A549 (cell line): Measurements from ENCODE around the gene ANKMY2. TPM values are rescaled to one million over a fixed set of nuclear protein-coding genes. Genes with fewer than 3 reads are reported as not detected.
A peak's percentile ranks its signal among the peaks of the same experiment; 100 is the strongest.

Experiments
- ATAC-seq, 2 experiments: fragments of 200-7000 bp in 1 of 2; fragments of >200 bp in 1 of 2; cut with Nextera tagmentation in 1 of 2; cut with Tn5 transposase in 1 of 2; 3 replicates each; pipeline versions ENCODE4 v1.8.0 to v1.9.1; 2018 to 2020; ENCODE audit warnings: mild to moderate bottlenecking in 1 of 2, moderate library complexity in 1 of 2
- CTCF ChIA-PET: fragments of 300-600 bp; sonication (Branson Sonifier 250); formaldehyde crosslinking; extraction: SDS; loops from one replicate; lab custom pipeline; 2021; ENCODE audit warnings: antibody characterized with exemption, inconsistent platforms; lab: Yijun Ruan, JAX
- POLR2A ChIA-PET: fragments of 350-600 bp; formaldehyde crosslinking; extraction: SDS; loops from one replicate; lab custom pipeline; 2021; ENCODE audit warnings: antibody characterized with exemption, inconsistent platforms; lab: Yijun Ruan, JAX
- DNase-seq, 2 experiments: peaks; one replicate each; pipeline versions ENCODE4 v3.0.0 to v3.0.0-alpha.2; 2011 to 2016; ENCODE audit warnings: low read depth in 1 of 2, low spot score in 1 of 2
- FAIRE-seq: peaks from 2 replicates; lab custom pipeline; 2011; peaks lifted over from hg19 to GRCh38; lab: Jason Lieb, UNC
- H3K27ac ChIP-seq, 2 experiments: fragments of >200 bp; sonication (Bioruptor Twin); formaldehyde crosslinking; 3 replicates each; pipeline ENCODE4 v1.5.1; 2016 to 2017
- H3K4me1 ChIP-seq: fragments of >200 bp; sonication (Bioruptor Twin); formaldehyde crosslinking; 3 replicates; pipeline ENCODE4 v1.6.1; 2016
- H3K4me2 ChIP-seq: fragments of >200 bp; sonication (Bioruptor Twin); formaldehyde crosslinking; 3 replicates; pipeline ENCODE4 v1.6.1; 2016
- H3K4me3 ChIP-seq: fragments of >200 bp; sonication (Bioruptor Twin); formaldehyde crosslinking; 3 replicates; pipeline ENCODE4 v1.5.1; 2016
- H3K9me3 ChIP-seq: fragments of >200 bp; sonication (Bioruptor Twin); formaldehyde crosslinking; 3 replicates; pipeline ENCODE4 v1.6.1; 2016
- BCL3 ChIP-seq: fragments of >200 bp; sonication (Bioruptor Twin); formaldehyde crosslinking; IDR thresholded peaks from 3 replicates; pipeline ENCODE4 v1.6.1; 2016
- CBX2 ChIP-seq: fragments of 200-600 bp; sonication (generic); IDR thresholded peaks from 2 replicates; pipeline ENCODE4 v1.6.1; 2016; ENCODE audit warnings: low read depth, mild to moderate bottlenecking, borderline replicate concordance
- CBX8 ChIP-seq: fragments of 200-600 bp; sonication (generic); IDR thresholded peaks from 2 replicates; pipeline ENCODE4 v1.6.1; 2016
- CHD4 ChIP-seq: fragments of 200-600 bp; sonication (generic); IDR thresholded peaks from 2 replicates; pipeline ENCODE4 v1.6.1; 2016; ENCODE audit warnings: antibody characterized with exemption, mild to moderate bottlenecking, borderline replicate concordance
- EHMT2 ChIP-seq: fragments of 200-600 bp; sonication (generic); IDR thresholded peaks from 2 replicates; pipeline ENCODE4 v1.6.1; 2016; ENCODE audit warnings: antibody characterized with exemption, low read depth, mild to moderate bottlenecking, moderate library complexity
- FOSB ChIP-seq: fragments of 250-450 bp; sonication (Bioruptor Pico); IDR thresholded peaks from 2 replicates; pipeline ENCODE4 v1.5.0; 2020; ENCODE audit warnings: mild to moderate bottlenecking, moderate library complexity
- FOSL2 ChIP-seq, 2 experiments: fragments of 450-650 bp in 1 of 2; fragments of >200 bp in 1 of 2; sonication (Bioruptor Twin) in 1 of 2; formaldehyde crosslinking; IDR thresholded peaks; 2 replicates each; pipeline versions ENCODE4 v1.5.0 to v1.6.1; 2016 to 2020; ENCODE audit warnings: mild to moderate bottlenecking in 1 of 2, moderate library complexity in 1 of 2
- HEYL ChIP-seq: fragments of 250-450 bp; sonication (Bioruptor Pico); IDR thresholded peaks from 2 replicates; pipeline ENCODE4 v1.8.0; 2021; ENCODE audit warnings: mild to moderate bottlenecking, moderate library complexity
- HOXA7 ChIP-seq: fragments of 250-450 bp; sonication (Bioruptor Pico); IDR thresholded peaks from 2 replicates; pipeline ENCODE4 v1.5.0; 2020; ENCODE audit warnings: mild to moderate bottlenecking, moderate library complexity
- KDM1A ChIP-seq: fragments of 200-600 bp; sonication (generic); IDR thresholded peaks from 2 replicates; pipeline ENCODE4 v1.6.1; 2016; ENCODE audit warnings: low read depth, mild to moderate bottlenecking
- NR3C1 ChIP-seq: fragments of >200 bp; sonication (Bioruptor Twin); formaldehyde crosslinking; IDR thresholded peaks from 3 replicates; pipeline ENCODE4 v1.6.1; 2017
- PHF8 ChIP-seq: fragments of 200-600 bp; sonication (generic); IDR thresholded peaks from 2 replicates; pipeline ENCODE4 v1.6.1; 2016; ENCODE audit warnings: low read depth, mild to moderate bottlenecking, antibody characterized with exemption, moderate library complexity, borderline replicate concordance
- RAD21 ChIP-seq, 2 experiments: fragments of >200 bp in 1 of 2; sonication (Bioruptor Twin) in 1 of 2; formaldehyde crosslinking in 1 of 2; IDR thresholded peaks in 1 of 2; conservative IDR thresholded peaks in 1 of 2; 2 replicates in 1 of 2; 3 replicates in 1 of 2; pipeline ENCODE4 v1.6.1; 2012 to 2018; ENCODE audit warnings: inconsistent platforms in 1 of 2
- RFX5 ChIP-seq: fragments of 450-650 bp; IDR thresholded peaks from 2 replicates; pipeline ENCODE4 v1.7.1; 2014; ENCODE audit warnings: antibody characterized with exemption, mild to moderate bottlenecking, moderate library complexity
- RNF2 ChIP-seq: fragments of 200-600 bp; sonication (generic); IDR thresholded peaks from 2 replicates; pipeline ENCODE4 v1.6.1; 2016; ENCODE audit warnings: low read depth, mild to moderate bottlenecking, antibody characterized with exemption, moderate library complexity, borderline replicate concordance
- SMC3 ChIP-seq: fragments of >200 bp; sonication (Bioruptor Twin); formaldehyde crosslinking; IDR thresholded peaks from 3 replicates; pipeline ENCODE4 v1.6.1; 2018; ENCODE audit warnings: inconsistent platforms
- TFCP2L1 ChIP-seq: fragments of 250-450 bp; sonication (Bioruptor Pico); IDR thresholded peaks from 2 replicates; pipeline ENCODE4 v1.5.0; 2021; ENCODE audit warnings: mild to moderate bottlenecking
- ZC3H11A ChIP-seq: fragments of 450-650 bp; IDR thresholded peaks from 2 replicates; pipeline ENCODE4 v1.6.1; 2014; ENCODE audit warnings: antibody characterized with exemption, mild to moderate bottlenecking
- WGBS: methylation state at CpG from one replicate; pipeline ENCODE4 v1.1.6; 2017; ENCODE audit errors: missing lambda C conversion rate; 5-methylcytosine and 5-hydroxymethylcytosine counted together
- polyA plus RNA-seq, 4 experiments: library from polyadenylated mRNA; depleted of rRNA in 3 of 4; stranded (reverse); fragments of >200 nt; fragmentation: RNase III in 1 of 4; extraction: RNeasy Plus Mini Kit Qiagen cat#74134 plus additional on column Dnase treatment in 1 of 4; gene quantifications; 2 replicates in 3 of 4; 3 replicates in 1 of 4; pipeline ENCODE4 v1.2.3, GENCODE V29; 2011 to 2017
- TF ChIP-seq, protein P1 (sequence below): fragments of 250-450 bp; sonication (Bioruptor Pico); IDR thresholded peaks from 2 replicates; pipeline ENCODE4 v1.5.0; 2020; ENCODE audit warnings: low read depth, mild to moderate bottlenecking, moderate library complexity
- TF ChIP-seq, protein P2 (sequence below): fragments of >200 bp; sonication (Bioruptor Twin); formaldehyde crosslinking; IDR thresholded peaks from 3 replicates; pipeline ENCODE4 v1.5.1; 2016
- TF ChIP-seq, protein P3 (sequence below): fragments of 150-350 bp; IDR thresholded peaks from 2 replicates; pipeline ENCODE4 v1.6.1; 2014; ENCODE audit warnings: low read depth, mild to moderate bottlenecking, low read length
- TF ChIP-seq, protein P4 (sequence below): IDR thresholded peaks from 2 replicates; pipeline ENCODE4 v1.6.1; 2012; ENCODE audit warnings: low read depth, borderline replicate concordance

The ANKMY2 gene
- polyA plus RNA-seq, 2 of the 4 experiments (the other 2 are of a cell fraction): 15.3 to 26.1 TPM

DNA sequence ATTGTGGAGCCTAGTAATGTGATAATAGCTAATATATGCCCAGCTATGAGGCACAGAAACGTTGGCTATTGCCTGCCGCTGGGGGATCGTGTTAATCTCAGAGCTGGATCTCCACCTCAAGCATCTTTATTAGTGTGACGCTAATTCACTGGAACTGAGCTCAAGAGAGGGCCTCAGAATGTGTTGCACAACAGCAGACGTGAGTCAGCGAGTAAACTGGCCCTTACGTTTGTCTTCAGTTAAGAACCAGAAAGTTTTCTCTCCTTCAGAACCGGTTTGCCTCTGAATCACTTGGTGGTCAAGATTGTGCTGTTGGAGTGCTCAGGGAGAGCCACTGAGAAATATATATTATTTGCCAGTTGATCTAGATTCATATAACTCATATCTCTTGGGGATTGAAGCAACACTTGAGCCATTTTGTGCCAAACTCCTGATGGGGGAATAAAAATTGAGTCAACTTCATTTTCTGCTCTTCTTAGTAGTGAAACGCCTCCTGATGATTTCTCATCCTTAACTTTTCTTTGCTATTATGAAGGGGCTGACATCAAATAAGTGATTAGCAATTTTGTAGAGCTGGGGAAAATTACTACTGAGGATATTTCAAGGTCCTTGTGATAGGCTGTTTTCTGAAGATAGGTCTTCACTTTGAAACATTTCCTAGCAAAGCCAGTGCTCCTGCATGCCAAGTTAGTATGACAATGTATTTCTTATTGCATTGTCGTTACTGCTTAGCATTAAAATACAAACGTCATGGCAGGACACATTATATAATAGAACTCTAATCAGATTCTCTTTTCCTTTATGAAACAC is 22.7 kb upstream of the ANKMY2 start (continued):
- TF ChIP-seq CBX2 (no peak), RAD21 (conservative IDR thresholded peaks at IDR 0.05 in 1 of 2, IDR thresholded peaks at IDR 0.05 in 1 of 2) (peak; percentile 26; a peak in 3 of 5 replicates), HEYL (CRISPR knock-in tag) (peak; percentile 96), TFCP2L1 (CRISPR knock-in tag) (peak; percentile 89)
- TF ChIP-seq, protein P1, sequence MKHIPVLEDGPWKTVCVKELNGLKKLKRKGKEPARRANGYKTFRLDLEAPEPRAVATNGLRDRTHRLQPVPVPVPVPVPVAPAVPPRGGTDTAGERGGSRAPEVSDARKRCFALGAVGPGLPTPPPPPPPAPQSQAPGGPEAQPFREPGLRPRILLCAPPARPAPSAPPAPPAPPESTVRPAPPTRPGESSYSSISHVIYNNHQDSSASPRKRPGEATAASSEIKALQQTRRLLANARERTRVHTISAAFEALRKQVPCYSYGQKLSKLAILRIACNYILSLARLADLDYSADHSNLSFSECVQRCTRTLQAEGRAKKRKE (CRISPR knock-in tag): peak; percentile 94

- TF ChIP-seq CBX8: no peak
- TF ChIP-seq, protein P2, sequence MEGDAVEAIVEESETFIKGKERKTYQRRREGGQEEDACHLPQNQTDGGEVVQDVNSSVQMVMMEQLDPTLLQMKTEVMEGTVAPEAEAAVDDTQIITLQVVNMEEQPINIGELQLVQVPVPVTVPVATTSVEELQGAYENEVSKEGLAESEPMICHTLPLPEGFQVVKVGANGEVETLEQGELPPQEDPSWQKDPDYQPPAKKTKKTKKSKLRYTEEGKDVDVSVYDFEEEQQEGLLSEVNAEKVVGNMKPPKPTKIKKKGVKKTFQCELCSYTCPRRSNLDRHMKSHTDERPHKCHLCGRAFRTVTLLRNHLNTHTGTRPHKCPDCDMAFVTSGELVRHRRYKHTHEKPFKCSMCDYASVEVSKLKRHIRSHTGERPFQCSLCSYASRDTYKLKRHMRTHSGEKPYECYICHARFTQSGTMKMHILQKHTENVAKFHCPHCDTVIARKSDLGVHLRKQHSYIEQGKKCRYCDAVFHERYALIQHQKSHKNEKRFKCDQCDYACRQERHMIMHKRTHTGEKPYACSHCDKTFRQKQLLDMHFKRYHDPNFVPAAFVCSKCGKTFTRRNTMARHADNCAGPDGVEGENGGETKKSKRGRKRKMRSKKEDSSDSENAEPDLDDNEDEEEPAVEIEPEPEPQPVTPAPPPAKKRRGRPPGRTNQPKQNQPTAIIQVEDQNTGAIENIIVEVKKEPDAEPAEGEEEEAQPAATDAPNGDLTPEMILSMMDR: no peak
- TF ChIP-seq, protein P1 (CRISPR knock-in tag): no peak
- TF ChIP-seq TFCP2L1 (CRISPR knock-in tag): no peak
- TF ChIP-seq RNF2: no peak
- no peak for TF ChIP-seq CBX2
- TF ChIP-seq, protein P3, sequence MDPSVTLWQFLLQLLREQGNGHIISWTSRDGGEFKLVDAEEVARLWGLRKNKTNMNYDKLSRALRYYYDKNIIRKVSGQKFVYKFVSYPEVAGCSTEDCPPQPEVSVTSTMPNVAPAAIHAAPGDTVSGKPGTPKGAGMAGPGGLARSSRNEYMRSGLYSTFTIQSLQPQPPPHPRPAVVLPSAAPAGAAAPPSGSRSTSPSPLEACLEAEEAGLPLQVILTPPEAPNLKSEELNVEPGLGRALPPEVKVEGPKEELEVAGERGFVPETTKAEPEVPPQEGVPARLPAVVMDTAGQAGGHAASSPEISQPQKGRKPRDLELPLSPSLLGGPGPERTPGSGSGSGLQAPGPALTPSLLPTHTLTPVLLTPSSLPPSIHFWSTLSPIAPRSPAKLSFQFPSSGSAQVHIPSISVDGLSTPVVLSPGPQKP: no peak
- Histone ChIP-seq H3K4me1 (peaks cover 37% of the 10 kb centered on the region), H3K4me2 (peak overlapping the region; percentile 63), H3K9me3 (no peaks in the 10 kb centered on the region), H3K4me3 (no peak overlapping the region), H3K27ac (peak overlapping the region; percentile 83 to 85)
- FAIRE-seq (no peak), ATAC-seq (peak in 1 of 2 experiments; percentile 7; a peak in 1 of 6 replicates), DNase-seq (no peak)
- WGBS: 87% methylated on average over 3 of the region's 3 CpGs
- POLR2A ChIA-PET: interaction anchor here (0.9 to 3.5 kb wide), 5 partner anchors 9 to 247 kb away, joined by 4 to 48 read pairs (median 8); partner anchors contain the start of genes ANKMY2, BZW2 and CRPPA
- CTCF ChIA-PET: interaction anchor here (1.0 to 2.5 kb wide), 2 partner anchors 22 to 28 kb away, joined by 4 to 7 read pairs; partner anchors contain the start of genes ANKMY2 and BZW2
These were observed 21.8 kb upstream of the ANKMY2 start for GRCh38 chr7:16667355-16667754.

GRCh38 chr7:16661924-16662323 is 16.4 kb upstream of the ANKMY2 start:
- Histone ChIP-seq H3K9me3 (no peaks in the 10 kb centered on the region), H3K4me3 (no peak overlapping the region), H3K27ac (peak overlapping the region in 1 of 2 experiments; percentile 48; a peak in 2 of 6 replicates), H3K4me2 (no peak overlapping the region; the same call in 2 of the 3 replicates), H3K4me1 (peaks cover 48% of the 10 kb centered on the region)
- TF ChIP-seq ZC3H11A: no peak
- no peak for TF ChIP-seq RFX5
- no peak for TF ChIP-seq FOSB
- no peak for TF ChIP-seq BCL3
- TF ChIP-seq HEYL (CRISPR knock-in tag): no peak
- TF ChIP-seq CHD4: no peak
- TF ChIP-seq, protein P4, sequence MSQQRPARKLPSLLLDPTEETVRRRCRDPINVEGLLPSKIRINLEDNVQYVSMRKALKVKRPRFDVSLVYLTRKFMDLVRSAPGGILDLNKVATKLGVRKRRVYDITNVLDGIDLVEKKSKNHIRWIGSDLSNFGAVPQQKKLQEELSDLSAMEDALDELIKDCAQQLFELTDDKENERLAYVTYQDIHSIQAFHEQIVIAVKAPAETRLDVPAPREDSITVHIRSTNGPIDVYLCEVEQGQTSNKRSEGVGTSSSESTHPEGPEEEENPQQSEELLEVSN: no peak
- TF ChIP-seq FOSL2 (IDR thresholded peaks at IDR 0.05): no peak
- no peak for TF ChIP-seq FOSL2 (CRISPR knock-in tag; IDR thresholded peaks at IDR 0.05)
- no peak for TF ChIP-seq KDM1A
- TF ChIP-seq, protein P3: no peak
- TF ChIP-seq EHMT2: no peak
- TF ChIP-seq HOXA7 (CRISPR knock-in tag): no peak
- TF ChIP-seq SMC3: no peak
- TF ChIP-seq RAD21 (conservative IDR thresholded peaks at IDR 0.05 in 1 of 2, IDR thresholded peaks at IDR 0.05 in 1 of 2): no peak
- TF ChIP-seq PHF8: no peak
- TF ChIP-seq NR3C1: no peak
- POLR2A ChIA-PET: interaction anchor here (0.6 kb wide), 1 partner anchor 15 kb away, joined by 3 read pairs; no protein-coding TSS in a partner anchor
- ATAC-seq: peak in 1 of 2 experiments; percentile 18; a peak in 1 of 6 replicates
- FAIRE-seq: no peak
- DNase-seq: no peak
- CTCF ChIA-PET: no interaction called here
- WGBS: 86% methylated on average over 1 of the region's 1 CpG
